Karpas-422 (cell line): ENCODE data around the gene FASTKD3. TPM values are rescaled to one million over a fixed set of nuclear protein-coding genes. Genes with fewer than 3 reads are reported as not detected.

ENCODE experiments used
- DNase-seq: peaks from one replicate; pipeline ENCODE4 v3.0.0-alpha.2; 2015
- H2AFZ ChIP-seq: fragments of 200-600 bp; sonication (generic); 2 replicates; pipeline ENCODE4 v1.6.1; 2014; ENCODE audit warnings: antibody characterized with exemption, low read length, mixed read lengths
- H3K27ac ChIP-seq: fragments of 200-600 bp; sonication (generic); 2 replicates; pipeline ENCODE4 v1.5.1; 2014; ENCODE audit warnings: mild to moderate bottlenecking, low read length, moderate library complexity
- H3K27me3 ChIP-seq: fragments of 200-600 bp; sonication (generic); 2 replicates; pipeline ENCODE4 v1.6.1; 2014; ENCODE audit warnings: low read length, mixed read lengths
- H3K36me3 ChIP-seq: fragments of 200-600 bp; sonication (generic); 2 replicates; pipeline ENCODE4 v1.6.1; 2014; ENCODE audit warnings: low read length, mixed read lengths; ENCODE audit not compliant: insufficient read depth
- H3K4me1 ChIP-seq: fragments of 200-600 bp; sonication (generic); 2 replicates; pipeline ENCODE4 v1.6.1; 2014; ENCODE audit warnings: mild to moderate bottlenecking, low read length, mixed read lengths
- H3K4me2 ChIP-seq: fragments of 200-600 bp; sonication (generic); 2 replicates; pipeline ENCODE4 v1.6.1; 2014; ENCODE audit warnings: low read length, low read depth, mild to moderate bottlenecking; ENCODE audit not compliant: poor library complexity, severe bottlenecking
- H3K4me3 ChIP-seq: fragments of 200-600 bp; sonication (generic); 2 replicates; pipeline ENCODE4 v1.5.1; 2014; ENCODE audit warnings: mild to moderate bottlenecking, antibody characterized with exemption, low read length, mixed read lengths
- H3K79me2 ChIP-seq: fragments of 200-600 bp; sonication (generic); 2 replicates; pipeline ENCODE4 v1.6.1; 2014; ENCODE audit warnings: mild to moderate bottlenecking, low read length, mixed read lengths
- H3K9ac ChIP-seq: fragments of 200-600 bp; sonication (generic); 2 replicates; pipeline ENCODE4 v1.6.0; 2014; ENCODE audit warnings: low read length
- H3K9me2 ChIP-seq: fragments of 200-600 bp; sonication (generic), shearing (Covaris generic); replicated peaks from 2 replicates; pipeline ENCODE4 v1.6.0; 2014; ENCODE audit warnings: mild to moderate bottlenecking, low read length, moderate library complexity; ENCODE audit not compliant: insufficient read depth
- H3K9me3 ChIP-seq: fragments of 300-700, 200-600 bp; sonication (generic); 2 replicates; pipeline ENCODE4 v1.6.1; 2014; ENCODE audit warnings: low read length, mixed read lengths
- H4K20me1 ChIP-seq: fragments of 200-600 bp; sonication (generic); 2 replicates; pipeline ENCODE4 v1.6.1; 2014; ENCODE audit warnings: mild to moderate bottlenecking, antibody characterized with exemption, low read length, low read depth; ENCODE audit not compliant: insufficient read depth
- total RNA-seq: library from RNA; depleted of rRNA; stranded (reverse); fragments of >200 nt; shearing (Covaris generic); gene quantifications from 2 replicates; pipeline ENCODE4 v1.2.3, GENCODE V29; 2014; ENCODE audit warnings: low replicate concordance

The FASTKD3 gene
- total RNA-seq, 1 experiment from 2014 or later: 25.3 TPM

GRCh38 chr5:7904170-7904569, 35.3 kb upstream of the FASTKD3 start:
- H3K27me3 ChIP-seq: no peaks in the 10 kb centered on the region

GRCh38 chr5:7902666-7903625, 34.1 kb upstream of the FASTKD3 start:
- Histone ChIP-seq H3K4me2 (no peak overlapping the region), H3K36me3 (peaks cover 94% of the 10 kb centered on the region), H3K79me2 (no peaks in the 10 kb centered on the region), H3K9ac (no peak overlapping the region), H3K27ac (no peak overlapping the region), H3K9me3 (no peaks in the 10 kb centered on the region), H3K9me2 (no peaks in the 10 kb centered on the region), H3K4me3 (no peak overlapping the region), H3K27me3 (no peaks in the 10 kb centered on the region), H2AFZ (no peak overlapping the region), H4K20me1 (no peaks in the 10 kb centered on the region), H3K4me1 (no peaks in the 10 kb centered on the region)
- DNase-seq: no peak

More at GRCh38 chr5:7904170-7904569, 35.3 kb upstream of the FASTKD3 start:
- Histone ChIP-seq H4K20me1 (no peaks in the 10 kb centered on the region), H2AFZ (no peak overlapping the region), H3K27ac (no peak overlapping the region), H3K9me3 (no peaks in the 10 kb centered on the region), H3K4me1 (no peaks in the 10 kb centered on the region), H3K9ac (no peak overlapping the region), H3K9me2 (no peaks in the 10 kb centered on the region), H3K4me3 (no peak overlapping the region), H3K79me2 (no peaks in the 10 kb centered on the region), H3K4me2 (no peak overlapping the region), H3K36me3 (peaks cover 94% of the 10 kb centered on the region)
- no peak for DNase-seq

DNA sequence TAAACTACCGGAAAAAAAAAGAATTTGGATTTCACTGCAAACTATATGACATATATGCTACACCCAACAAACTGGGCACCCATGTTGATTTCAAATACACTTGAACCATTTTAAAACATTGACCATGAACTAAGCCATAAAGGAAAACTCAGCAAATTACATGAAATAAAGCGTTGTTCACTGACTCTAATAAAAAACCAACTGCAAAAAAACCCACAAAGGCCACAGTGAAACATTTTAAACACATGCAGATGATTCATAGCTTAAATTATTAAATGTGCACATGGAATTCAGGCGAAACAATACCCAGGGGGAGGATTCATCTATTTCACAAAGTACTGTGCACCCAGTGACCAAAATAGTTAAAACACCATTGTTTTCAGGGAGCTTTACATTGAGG, 33.4 kb upstream of the FASTKD3 start:
- no peak overlapping the region for H3K9ac ChIP-seq
- no peak overlapping the region for H3K4me3 ChIP-seq
- no peaks in the 10 kb centered on the region for H3K9me2 ChIP-seq
- H3K27ac ChIP-seq: no peak overlapping the region
- peaks cover 95% of the 10 kb centered on the region for H3K36me3 ChIP-seq
- no peak overlapping the region for H2AFZ ChIP-seq
- no peak overlapping the region for H3K4me2 ChIP-seq
- H3K4me1 ChIP-seq: no peaks in the 10 kb centered on the region
- no peaks in the 10 kb centered on the region for H4K20me1 ChIP-seq
- DNase-seq: no peak
- H3K27me3 ChIP-seq: no peaks in the 10 kb centered on the region
- no peaks in the 10 kb centered on the region for H3K79me2 ChIP-seq
- H3K9me3 ChIP-seq: no peaks in the 10 kb centered on the region

- H3K36me3 ChIP-seq: peaks cover 97% of the 10 kb centered on the region
- peaks cover 17% of the 10 kb centered on the region for H3K4me1 ChIP-seq
- no peaks in the 10 kb centered on the region for H3K9me2 ChIP-seq
- H4K20me1 ChIP-seq: no peaks in the 10 kb centered on the region; the same call in 1 of the 2 replicates
- no peak overlapping the region for H3K4me2 ChIP-seq
- H3K9me3 ChIP-seq: no peaks in the 10 kb centered on the region
- H3K79me2 ChIP-seq: peaks cover 10% of the 10 kb centered on the region; the same call in 1 of the 2 replicates
- no peak overlapping the region for H2AFZ ChIP-seq
- H3K4me3 ChIP-seq: no peak overlapping the region
- peak; percentile 79 for DNase-seq
- H3K9ac ChIP-seq: no peak overlapping the region
- H3K27ac ChIP-seq: no peak overlapping the region
- H3K27me3 ChIP-seq: no peaks in the 10 kb centered on the region
Observed at GRCh38 chr5:7897014-7897600, 28.3 kb upstream of the FASTKD3 start.

DNA sequence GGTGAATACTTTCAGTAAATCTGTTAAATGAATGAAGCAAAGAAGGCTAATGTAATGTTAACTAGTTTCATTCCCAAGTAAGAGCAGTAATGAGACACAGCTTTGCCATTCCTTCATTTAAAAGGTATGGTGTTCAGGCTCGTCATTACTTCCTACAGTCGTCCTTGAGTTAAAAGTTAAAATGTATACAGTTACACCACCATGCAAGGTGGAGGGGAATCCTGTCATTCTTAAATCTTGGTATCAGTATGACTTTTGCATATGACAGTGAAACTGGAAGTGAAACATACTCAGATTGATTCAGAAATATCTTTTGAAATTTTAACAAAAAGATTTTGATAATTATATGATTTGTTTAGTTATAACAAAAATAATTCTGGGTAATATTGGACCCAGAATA, 26.0 kb upstream of the FASTKD3 start:
- H3K27ac ChIP-seq: no peak overlapping the region
- no peaks in the 10 kb centered on the region for H3K9me3 ChIP-seq

GRCh38 chr5:7894439-7894838, 25.6 kb upstream of the FASTKD3 start:
- Histone ChIP-seq H3K79me2 (peaks cover 15% of the 10 kb centered on the region), H3K9me3 (no peaks in the 10 kb centered on the region), H3K4me3 (no peak overlapping the region), H3K4me1 (peaks cover 17% of the 10 kb centered on the region), H3K27ac (no peak overlapping the region), H3K27me3 (no peaks in the 10 kb centered on the region), H3K9me2 (no peaks in the 10 kb centered on the region), H3K36me3 (peaks cover 91% of the 10 kb centered on the region), H3K4me2 (no peak overlapping the region), H3K9ac (no peak overlapping the region), H2AFZ (no peak overlapping the region), H4K20me1 (no peaks in the 10 kb centered on the region; the same call in 1 of the 2 replicates)
- no peak for DNase-seq

More for the DNA sequence above, 26.0 kb upstream of the FASTKD3 start:
- H3K36me3 ChIP-seq: peaks cover 91% of the 10 kb centered on the region
- no peak overlapping the region for H3K4me3 ChIP-seq
- H3K4me1 ChIP-seq: peaks cover 17% of the 10 kb centered on the region
- H3K9me2 ChIP-seq: no peaks in the 10 kb centered on the region
- H3K27me3 ChIP-seq: no peaks in the 10 kb centered on the region
- no peaks in the 10 kb centered on the region; the same call in 1 of the 2 replicates for H4K20me1 ChIP-seq
- no peak for DNase-seq
- no peak overlapping the region for H3K9ac ChIP-seq
- no peak overlapping the region for H2AFZ ChIP-seq
- peaks cover 13% of the 10 kb centered on the region for H3K79me2 ChIP-seq
- no peak overlapping the region for H3K4me2 ChIP-seq

DNA sequence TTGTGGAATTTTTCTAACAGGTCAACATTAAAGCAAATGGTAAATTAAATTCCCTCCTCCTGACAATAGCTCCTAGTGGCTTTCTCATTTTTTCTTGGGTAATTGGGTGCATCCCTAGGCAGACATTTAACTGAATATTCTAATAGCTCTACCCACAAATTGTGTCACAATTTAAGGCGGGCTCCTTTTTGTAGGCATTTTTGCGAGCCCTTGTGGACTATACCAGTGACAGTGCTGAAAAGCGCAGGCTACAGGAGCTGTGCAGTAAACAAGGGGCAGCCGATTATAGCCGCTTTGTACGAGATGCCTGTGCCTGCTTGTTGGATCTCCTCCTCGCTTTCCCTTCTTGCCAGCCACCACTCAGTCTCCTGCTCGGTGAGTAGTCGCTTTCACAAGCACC, 20.1 kb upstream of the FASTKD3 start:
- peaks cover 75% of the 10 kb centered on the region for H3K36me3 ChIP-seq
- H3K79me2 ChIP-seq: peaks cover 25% of the 10 kb centered on the region
- no peaks in the 10 kb centered on the region for H3K27me3 ChIP-seq
- no peak overlapping the region for H3K9ac ChIP-seq
- no peak overlapping the region for H3K4me3 ChIP-seq
- H3K4me2 ChIP-seq: no peak overlapping the region
- H3K9me2 ChIP-seq: no peaks in the 10 kb centered on the region
- no peak for DNase-seq
- no peak overlapping the region for H3K27ac ChIP-seq
- H2AFZ ChIP-seq: no peak overlapping the region
- no peaks in the 10 kb centered on the region; the same call in 1 of the 2 replicates for H4K20me1 ChIP-seq
- H3K4me1 ChIP-seq: peaks cover under 1% of the 10 kb centered on the region
- no peaks in the 10 kb centered on the region for H3K9me3 ChIP-seq

- Histone ChIP-seq H3K4me3 (no peak overlapping the region), H3K27ac (no peak overlapping the region), H3K9ac (no peak overlapping the region), H3K36me3 (peaks cover 73% of the 10 kb centered on the region; the same call in 1 of the 2 replicates), H3K9me3 (no peaks in the 10 kb centered on the region), H3K9me2 (no peaks in the 10 kb centered on the region), H3K27me3 (no peaks in the 10 kb centered on the region), H3K4me2 (no peak overlapping the region), H3K4me1 (no peaks in the 10 kb centered on the region), H4K20me1 (peaks cover 7% of the 10 kb centered on the region; the same call in 1 of the 2 replicates), H3K79me2 (peaks cover 20% of the 10 kb centered on the region), H2AFZ (no peak overlapping the region)
- DNase-seq: peak; percentile 72
Observed at GRCh38 chr5:7886849-7887475, 18.1 kb upstream of the FASTKD3 start.
